Mucosa of descending colon (tissue), 3 donors: ENCODE measurements around the gene ANKK1. TPM values are rescaled to one million over a fixed set of nuclear protein-coding genes. Genes with fewer than 3 reads are reported as not detected.

ENCODE experiments used
- ATAC-seq: fragments of 200-7000 bp; cut with Tn5 transposase; one replicate; pipeline ENCODE4 v1.9.1; 2020; ENCODE audit warnings: mild to moderate bottlenecking, moderate library complexity
- DNase-seq, 3 donors: peaks; one replicate each; pipeline ENCODE4 v3.0.0-alpha.2; 2020
- H3K36me3 ChIP-seq: fragments of 200-600 bp; one replicate; pipeline ENCODE4 v1.8.0; 2021; ENCODE audit warnings: low read depth, mild to moderate bottlenecking
- H3K4me1 ChIP-seq: fragments of 200-600 bp; one replicate; pipeline ENCODE4 v1.8.0; 2021; ENCODE audit warnings: low read depth, mild to moderate bottlenecking
- H3K4me3 ChIP-seq: fragments of 200-600 bp; one replicate; pipeline ENCODE4 v1.8.0; 2021; ENCODE audit warnings: mild to moderate bottlenecking
- H3K9me3 ChIP-seq: fragments of 200-600 bp; one replicate; pipeline ENCODE4 v1.8.0; 2021; ENCODE audit warnings: mild to moderate bottlenecking
- intact Hi-C, 2 donors: fragments of 100-400 bp; cut with DNase I in 1 of 2; cut with micrococcal nuclease in 1 of 2; formaldehyde crosslinking; loops; one replicate each; pipeline versions ENCODE4 v1.11.0 to v1.11.1; 2022; cut with DNase I, micrococcal nuclease
- total RNA-seq, 3 donors: library from RNA; stranded (reverse); fragmentation: NEBNext Ultra II Directional in 2 of 3; extraction: Animal tissue kit (Norgen Biotek cat#: 25700) in 2 of 3; gene quantifications; one replicate each; pipeline versions ENCODE4 v1.2.1 to v1.2.4, GENCODE V29; 2021 to 2023
- TF ChIP-seq, protein P1 (sequence below): fragments of 200-600 bp; IDR thresholded peaks from one replicate; pipeline ENCODE4 v1.8.0; 2022; ENCODE audit warnings: antibody characterized with exemption, mild to moderate bottlenecking
- donor health status: DM: no; HTN: no; CAD: no; lungs with moderate emphysema.
- donor health status: DM: no; HTN: no; CAD: no.
- donor health status: DM: no; HTN: yes; CAD: no.

The ANKK1 gene
- total RNA-seq, 3 donors from 2014 or later = 0.19 to 0.28 (median 0.26) TPM

DNA sequence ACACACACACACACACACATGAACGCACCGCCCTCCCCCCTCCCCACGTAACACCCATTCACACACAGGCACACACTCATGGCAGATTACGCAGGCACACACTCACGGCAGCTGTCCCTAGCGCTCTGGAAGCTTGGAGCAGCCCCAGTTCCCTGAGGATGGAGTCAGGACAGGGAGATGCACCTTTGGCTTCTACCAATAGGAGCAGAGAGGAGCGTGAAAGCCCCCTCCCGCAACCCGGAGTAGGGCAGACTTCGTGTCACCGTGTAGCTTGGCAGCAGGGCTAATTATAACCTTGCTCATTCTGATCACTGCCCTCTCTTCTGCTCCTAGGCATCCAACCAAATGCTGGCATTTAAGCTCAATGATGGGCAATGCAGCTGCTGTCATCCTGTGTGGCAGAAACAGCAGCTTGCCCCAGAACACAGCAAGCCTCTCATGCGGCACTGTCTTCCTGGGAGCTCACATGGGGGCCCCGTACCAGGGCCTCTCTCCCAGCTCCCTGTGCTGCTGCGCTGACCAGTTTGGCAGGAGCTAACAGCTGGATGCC is 31.9 kb downstream of the ANKK1 start:
- no peak overlapping the region for H3K4me3 ChIP-seq
- no peak for ATAC-seq
- intact Hi-C loops = no loop called here
- H3K36me3 ChIP-seq = no peaks in the 10 kb centered on the region
- H3K9me3 ChIP-seq = no peaks in the 10 kb centered on the region
- H3K4me1 ChIP-seq = no peaks in the 10 kb centered on the region
- no peak for DNase-seq
- TF ChIP-seq, protein P1, sequence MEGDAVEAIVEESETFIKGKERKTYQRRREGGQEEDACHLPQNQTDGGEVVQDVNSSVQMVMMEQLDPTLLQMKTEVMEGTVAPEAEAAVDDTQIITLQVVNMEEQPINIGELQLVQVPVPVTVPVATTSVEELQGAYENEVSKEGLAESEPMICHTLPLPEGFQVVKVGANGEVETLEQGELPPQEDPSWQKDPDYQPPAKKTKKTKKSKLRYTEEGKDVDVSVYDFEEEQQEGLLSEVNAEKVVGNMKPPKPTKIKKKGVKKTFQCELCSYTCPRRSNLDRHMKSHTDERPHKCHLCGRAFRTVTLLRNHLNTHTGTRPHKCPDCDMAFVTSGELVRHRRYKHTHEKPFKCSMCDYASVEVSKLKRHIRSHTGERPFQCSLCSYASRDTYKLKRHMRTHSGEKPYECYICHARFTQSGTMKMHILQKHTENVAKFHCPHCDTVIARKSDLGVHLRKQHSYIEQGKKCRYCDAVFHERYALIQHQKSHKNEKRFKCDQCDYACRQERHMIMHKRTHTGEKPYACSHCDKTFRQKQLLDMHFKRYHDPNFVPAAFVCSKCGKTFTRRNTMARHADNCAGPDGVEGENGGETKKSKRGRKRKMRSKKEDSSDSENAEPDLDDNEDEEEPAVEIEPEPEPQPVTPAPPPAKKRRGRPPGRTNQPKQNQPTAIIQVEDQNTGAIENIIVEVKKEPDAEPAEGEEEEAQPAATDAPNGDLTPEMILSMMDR = no peak

DNA sequence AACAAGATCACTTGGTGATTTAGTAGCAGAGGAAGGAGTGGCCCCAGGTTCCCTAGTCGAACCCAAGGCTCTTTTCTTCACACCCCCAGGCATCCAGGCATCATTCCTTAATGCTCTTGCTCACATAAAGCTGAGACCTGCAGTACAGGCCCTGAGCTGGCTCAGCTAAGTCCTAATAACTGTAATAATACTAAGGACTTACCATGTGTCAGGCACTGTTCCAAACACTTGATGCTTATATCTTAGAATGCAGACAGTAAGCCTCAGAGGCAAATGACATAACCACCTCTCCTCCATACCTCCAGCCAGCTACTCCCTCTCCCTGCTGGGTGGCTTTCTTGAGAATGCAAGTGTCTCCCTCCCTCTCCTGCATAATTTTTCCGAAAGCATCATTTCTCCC is 33.2 kb downstream of the ANKK1 start:
- TF ChIP-seq, protein P1 = no peak
- intact Hi-C loops = no loop called here
- DNase-seq (no peak), ATAC-seq (no peak)
- Histone ChIP-seq H3K36me3 (no peaks in the 10 kb centered on the region), H3K4me1 (no peaks in the 10 kb centered on the region), H3K9me3 (no peaks in the 10 kb centered on the region), H3K4me3 (no peak overlapping the region)

DNA sequence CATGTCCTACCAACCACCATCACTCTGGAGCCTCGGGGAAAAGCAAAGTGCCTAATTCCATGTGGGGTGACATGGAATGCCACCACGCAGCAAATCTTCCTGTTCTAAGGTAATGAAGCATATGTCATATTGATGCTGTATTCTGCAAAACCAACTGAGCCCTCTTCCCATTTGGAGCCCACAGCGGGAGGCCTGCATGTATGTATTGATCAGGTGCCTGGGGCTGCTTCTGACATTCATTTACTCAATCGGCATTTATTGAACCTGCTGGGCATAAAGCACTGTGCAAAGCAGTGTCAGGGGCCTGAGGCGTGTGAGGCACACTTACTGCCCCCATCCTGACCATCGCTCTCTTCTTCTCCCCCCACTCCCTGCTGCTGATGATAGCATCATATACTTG is 39.1 kb downstream of the ANKK1 start:
- no peaks in the 10 kb centered on the region for H3K4me1 ChIP-seq
- no peak for DNase-seq
- intact Hi-C loops = no loop called here
- no peaks in the 10 kb centered on the region for H3K36me3 ChIP-seq
- H3K4me3 ChIP-seq = no peak overlapping the region
- TF ChIP-seq, protein P1 = no peak
- H3K9me3 ChIP-seq = no peaks in the 10 kb centered on the region
- no peak for ATAC-seq

DNA sequence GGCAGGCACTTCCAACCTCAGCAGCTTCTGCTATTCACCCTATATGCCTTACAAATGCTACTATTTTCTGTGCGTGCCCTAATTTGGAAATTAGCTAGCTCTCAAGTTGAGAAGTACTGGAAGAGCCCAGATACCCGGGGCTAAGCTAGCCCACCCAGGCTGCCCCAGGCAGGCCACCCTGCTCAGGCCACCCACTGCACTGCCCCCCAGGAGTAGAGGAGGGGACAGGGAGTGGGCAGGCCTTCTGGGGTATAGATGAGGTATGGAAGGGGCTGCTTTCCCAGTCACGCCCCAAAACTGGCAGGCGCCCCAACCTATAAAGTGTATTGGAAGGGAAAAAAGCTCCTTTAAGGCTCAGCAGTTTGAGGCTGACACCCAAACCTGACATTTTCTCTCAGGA is 44.2 kb downstream of the ANKK1 start:
- no peaks in the 10 kb centered on the region for H3K36me3 ChIP-seq
- H3K4me1 ChIP-seq = no peaks in the 10 kb centered on the region
- DNase-seq (no peak), ATAC-seq (no peak)
- H3K4me3 ChIP-seq = no peak overlapping the region
- no peaks in the 10 kb centered on the region for H3K9me3 ChIP-seq
- TF ChIP-seq, protein P1 = no peak
- intact Hi-C loops = no loop called here

DNA sequence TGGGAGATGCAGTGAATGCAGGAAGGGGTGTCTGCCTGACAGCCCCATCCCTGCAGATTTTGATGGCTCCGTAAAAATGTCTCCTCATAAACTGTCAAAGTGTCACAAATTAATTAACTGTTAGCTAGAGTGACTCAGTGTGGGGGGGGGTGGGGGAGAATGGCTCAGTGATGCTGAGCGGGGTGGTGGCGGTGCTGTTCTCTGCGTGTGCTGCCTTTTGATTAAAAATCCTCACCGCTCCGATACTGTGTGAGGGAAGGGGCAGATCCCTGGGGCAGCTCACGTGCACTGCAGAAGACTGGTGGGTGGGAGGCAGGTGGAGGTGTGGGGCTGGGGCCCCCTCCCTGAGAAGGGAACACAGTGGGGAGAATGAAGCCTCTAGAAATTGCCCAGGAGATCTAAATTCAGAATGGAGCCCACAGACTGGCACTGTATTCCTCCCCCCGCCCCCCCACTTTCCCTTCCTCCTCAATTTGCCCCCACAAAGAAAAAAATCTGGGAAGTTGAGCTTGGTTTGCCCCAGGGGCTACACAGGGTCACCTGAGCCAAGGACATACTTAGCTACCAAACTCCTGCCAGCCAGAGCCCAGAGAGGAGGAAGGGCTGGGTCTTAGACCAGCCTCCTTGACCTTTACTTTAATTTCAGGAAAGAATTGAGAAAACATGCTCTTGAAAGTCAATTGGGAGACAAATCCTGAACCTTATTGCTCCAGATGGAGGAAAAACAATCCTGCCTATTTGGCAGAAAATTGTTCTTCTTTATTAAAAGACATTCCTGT is 47.8 kb downstream of the ANKK1 start:
- no peak overlapping the region for H3K4me3 ChIP-seq
- no peak for ATAC-seq
- intact Hi-C loops = no loop called here
- TF ChIP-seq, protein P1 = no peak
- DNase-seq = no peak
- H3K36me3 ChIP-seq = no peaks in the 10 kb centered on the region
- no peaks in the 10 kb centered on the region for H3K9me3 ChIP-seq
- no peaks in the 10 kb centered on the region for H3K4me1 ChIP-seq
